GM21723 (cell line): ENCODE measurements around the gene CHKA.

Experiments used
- ATAC-seq: cut with Tn5 transposase; IDR thresholded peaks from one replicate; pipeline ENCODE4 v1.9.1; 2021; ENCODE audit warnings: mild to moderate bottlenecking, moderate library complexity; ENCODE audit not compliant: unreplicated experiment

Gene CHKA

GRCh38 chr11:68036141-68036716, 85.0 kb downstream of the CHKA start:
- ATAC-seq, result no peak

- ATAC-seq, result no peak
Measured at GRCh38 chr11:68035266-68035876, 85.8 kb downstream of the CHKA start.

GRCh38 chr11:68033708-68034045, 87.5 kb downstream of the CHKA start:
- no peak for ATAC-seq

- ATAC-seq, result no peak
Measured at GRCh38 chr11:68032997-68033707, 88.0 kb downstream of the CHKA start.

GRCh38 chr11:68032003-68032402, 89.2 kb downstream of the CHKA start:
- ATAC-seq, result no peak

- ATAC-seq, result no peak
Measured at GRCh38 chr11:68031144-68031464, 90.1 kb downstream of the CHKA start.

GRCh38 chr11:68030318-68031143, 90.7 kb downstream of the CHKA start, which contains the start of gene NDUFS8:
Gene NDUFS8, plus strand, starts transcription at chr11:68030681. Its CDS starts 1,471 bp downstream, at chr11:68032152.
- peak; percentile 82 for ATAC-seq

- ATAC-seq, result no peak
Measured at GRCh38 chr11:68028802-68029545, 92.2 kb downstream of the CHKA start.

- ATAC-seq, result no peak
Measured at GRCh38 chr11:68027667-68028066, 93.5 kb downstream of the CHKA start.

- ATAC-seq, result no peak
Measured at GRCh38 chr11:68026391-68027105, 94.6 kb downstream of the CHKA start.

GRCh38 chr11:68025047-68025446, 96.1 kb downstream of the CHKA start:
- ATAC-seq, result no peak

- ATAC-seq, result no peak
Measured at GRCh38 chr11:68024508-68024907, 96.7 kb downstream of the CHKA start.

- no peak for ATAC-seq
Measured at GRCh38 chr11:68022531-68022930, 98.7 kb downstream of the CHKA start.

GRCh38 chr11:68021167-68021787, 99.9 kb downstream of the CHKA start:
- ATAC-seq, result no peak

- ATAC-seq, result no peak
Measured at GRCh38 chr11:68020575-68020974, 100.6 kb downstream of the CHKA start.

GRCh38 chr11:68019486-68019885, 101.7 kb downstream of the CHKA start:
- no peak for ATAC-seq

- no peak for ATAC-seq
Measured at GRCh38 chr11:68018730-68019190, 102.4 kb downstream of the CHKA start.

- ATAC-seq, result no peak
Measured at GRCh38 chr11:68017980-68018729, 103.0 kb downstream of the CHKA start.
